DND-41 (cell line): ENCODE measurements around the gene FARP1.
A peak's percentile ranks its signal among the peaks of the same experiment; 100 is the strongest.

Experiments
- ATAC-seq: fragments of 200-7000 bp; cut with Tn5 transposase; 3 replicates; pipeline ENCODE4 v1.9.1; 2021; ENCODE audit warnings: low read depth; ENCODE audit not compliant: insufficient read depth
- DNase-seq: peaks from one replicate; pipeline ENCODE4 v3.0.0-alpha.2; 2020
- H2AFZ ChIP-seq: 2 replicates; pipeline ENCODE4 v1.6.0; 2012; ENCODE audit warnings: low read depth, low read length
- H3K27ac ChIP-seq: 2 replicates; pipeline ENCODE4 v1.5.1; 2012; ENCODE audit warnings: low read length, inconsistent platforms
- H3K27me3 ChIP-seq: fragments of 200-600 bp; sonication (generic); 2 replicates; pipeline ENCODE4 v1.6.0; 2012; ENCODE audit warnings: low read length, mild to moderate bottlenecking, inconsistent platforms; ENCODE audit not compliant: insufficient read depth, poor library complexity
- H3K36me3 ChIP-seq: 2 replicates; pipeline ENCODE4 v1.5.1; 2012; ENCODE audit warnings: low read length, inconsistent platforms; ENCODE audit not compliant: insufficient read depth
- H3K4me1 ChIP-seq: 2 replicates; pipeline ENCODE4 v1.5.1; 2012; ENCODE audit warnings: mild to moderate bottlenecking, low read length; ENCODE audit not compliant: insufficient read depth
- H3K4me2 ChIP-seq: 2 replicates; pipeline ENCODE4 v1.6.0; 2012; ENCODE audit warnings: mild to moderate bottlenecking, moderate library complexity, low read length, inconsistent platforms; ENCODE audit not compliant: insufficient read depth
- H3K4me3 ChIP-seq, 2 experiments: fragments of 200-600 bp in 1 of 2; shearing (Covaris generic) in 1 of 2; 2 replicates each; pipeline ENCODE4 v1.5.1; 2012 to 2016; ENCODE audit warnings: inconsistent platforms in 2 of 2, low read length in 2 of 2, mild to moderate bottlenecking in 2 of 2, low read depth in 1 of 2, moderate library complexity in 1 of 2
- H3K79me2 ChIP-seq: 2 replicates; pipeline ENCODE4 v1.6.0; 2012; ENCODE audit warnings: low read length, inconsistent platforms; ENCODE audit not compliant: insufficient read depth
- H3K9ac ChIP-seq: 2 replicates; pipeline ENCODE4 v1.6.0; 2012; ENCODE audit warnings: low read depth, mild to moderate bottlenecking, inconsistent platforms, low read length, moderate library complexity
- H3K9me3 ChIP-seq: 2 replicates; pipeline ENCODE4 v1.5.1; 2012; ENCODE audit warnings: low read length, moderate library complexity, mild to moderate bottlenecking, inconsistent platforms; ENCODE audit not compliant: insufficient read depth, severe bottlenecking
- H4K20me1 ChIP-seq: 2 replicates; pipeline ENCODE4 v1.6.0; 2012; ENCODE audit warnings: low read length; ENCODE audit not compliant: insufficient read depth
- EZH2 ChIP-seq: IDR thresholded peaks from 3 replicates; pipeline ENCODE4 v1.6.1; 2012; ENCODE audit warnings: borderline replicate concordance, low read depth, mild to moderate bottlenecking, moderate library complexity, low read length, inconsistent platforms; ENCODE audit not compliant: severe bottlenecking
- TF ChIP-seq, protein P1 (sequence below): IDR thresholded peaks from 2 replicates; pipeline ENCODE4 v1.5.1; 2012; ENCODE audit warnings: borderline replicate concordance, low read length, moderate library complexity, mild to moderate bottlenecking; ENCODE audit not compliant: poor library complexity, severe bottlenecking; ENCODE audit errors: extremely low read depth

Gene FARP1

DNA sequence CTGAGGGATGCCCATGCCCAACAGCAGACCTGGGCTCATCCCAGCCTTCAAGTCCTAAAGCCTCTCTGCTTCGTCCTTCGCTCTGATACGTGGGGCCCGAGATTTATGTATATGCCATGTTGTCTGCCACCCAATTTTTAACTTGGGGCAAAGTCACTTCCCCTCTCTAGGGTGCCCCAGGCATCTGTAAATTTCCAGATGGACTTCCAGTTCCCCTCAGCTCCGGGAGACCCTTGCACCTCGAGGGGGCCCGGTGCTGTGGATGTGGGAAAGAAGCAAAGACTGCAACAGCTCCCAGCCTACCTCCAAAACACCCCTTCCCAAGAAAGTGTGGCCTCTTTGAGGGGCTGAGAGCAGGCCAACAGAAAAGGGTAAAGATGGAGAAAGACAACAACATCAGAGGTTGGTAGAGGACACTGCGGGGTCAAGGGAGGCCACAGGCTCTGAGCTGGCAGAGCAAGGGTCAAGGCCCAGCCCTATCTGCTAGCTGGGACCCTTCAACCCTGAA is 336.7 kb downstream of the FARP1 start:
- ATAC-seq (no peak), DNase-seq (no peak)
- no peak overlapping the region for H3K27ac ChIP-seq
- no peaks in the 10 kb centered on the region for H3K9me3 ChIP-seq
- no peak overlapping the region for H3K9ac ChIP-seq
- H3K36me3 ChIP-seq = peaks cover 35% of the 10 kb centered on the region
- H3K4me1 ChIP-seq = peaks cover 38% of the 10 kb centered on the region
- H3K4me3 ChIP-seq = no peak overlapping the region
- no peak overlapping the region for H3K4me2 ChIP-seq
- H3K79me2 ChIP-seq = peaks cover 74% of the 10 kb centered on the region
- no peak overlapping the region for H2AFZ ChIP-seq
- H4K20me1 ChIP-seq = peaks cover 72% of the 10 kb centered on the region
- TF ChIP-seq EZH2 = no peak
- TF ChIP-seq, protein P1, sequence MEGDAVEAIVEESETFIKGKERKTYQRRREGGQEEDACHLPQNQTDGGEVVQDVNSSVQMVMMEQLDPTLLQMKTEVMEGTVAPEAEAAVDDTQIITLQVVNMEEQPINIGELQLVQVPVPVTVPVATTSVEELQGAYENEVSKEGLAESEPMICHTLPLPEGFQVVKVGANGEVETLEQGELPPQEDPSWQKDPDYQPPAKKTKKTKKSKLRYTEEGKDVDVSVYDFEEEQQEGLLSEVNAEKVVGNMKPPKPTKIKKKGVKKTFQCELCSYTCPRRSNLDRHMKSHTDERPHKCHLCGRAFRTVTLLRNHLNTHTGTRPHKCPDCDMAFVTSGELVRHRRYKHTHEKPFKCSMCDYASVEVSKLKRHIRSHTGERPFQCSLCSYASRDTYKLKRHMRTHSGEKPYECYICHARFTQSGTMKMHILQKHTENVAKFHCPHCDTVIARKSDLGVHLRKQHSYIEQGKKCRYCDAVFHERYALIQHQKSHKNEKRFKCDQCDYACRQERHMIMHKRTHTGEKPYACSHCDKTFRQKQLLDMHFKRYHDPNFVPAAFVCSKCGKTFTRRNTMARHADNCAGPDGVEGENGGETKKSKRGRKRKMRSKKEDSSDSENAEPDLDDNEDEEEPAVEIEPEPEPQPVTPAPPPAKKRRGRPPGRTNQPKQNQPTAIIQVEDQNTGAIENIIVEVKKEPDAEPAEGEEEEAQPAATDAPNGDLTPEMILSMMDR = no peak
- no peaks in the 10 kb centered on the region for H3K27me3 ChIP-seq

DNA sequence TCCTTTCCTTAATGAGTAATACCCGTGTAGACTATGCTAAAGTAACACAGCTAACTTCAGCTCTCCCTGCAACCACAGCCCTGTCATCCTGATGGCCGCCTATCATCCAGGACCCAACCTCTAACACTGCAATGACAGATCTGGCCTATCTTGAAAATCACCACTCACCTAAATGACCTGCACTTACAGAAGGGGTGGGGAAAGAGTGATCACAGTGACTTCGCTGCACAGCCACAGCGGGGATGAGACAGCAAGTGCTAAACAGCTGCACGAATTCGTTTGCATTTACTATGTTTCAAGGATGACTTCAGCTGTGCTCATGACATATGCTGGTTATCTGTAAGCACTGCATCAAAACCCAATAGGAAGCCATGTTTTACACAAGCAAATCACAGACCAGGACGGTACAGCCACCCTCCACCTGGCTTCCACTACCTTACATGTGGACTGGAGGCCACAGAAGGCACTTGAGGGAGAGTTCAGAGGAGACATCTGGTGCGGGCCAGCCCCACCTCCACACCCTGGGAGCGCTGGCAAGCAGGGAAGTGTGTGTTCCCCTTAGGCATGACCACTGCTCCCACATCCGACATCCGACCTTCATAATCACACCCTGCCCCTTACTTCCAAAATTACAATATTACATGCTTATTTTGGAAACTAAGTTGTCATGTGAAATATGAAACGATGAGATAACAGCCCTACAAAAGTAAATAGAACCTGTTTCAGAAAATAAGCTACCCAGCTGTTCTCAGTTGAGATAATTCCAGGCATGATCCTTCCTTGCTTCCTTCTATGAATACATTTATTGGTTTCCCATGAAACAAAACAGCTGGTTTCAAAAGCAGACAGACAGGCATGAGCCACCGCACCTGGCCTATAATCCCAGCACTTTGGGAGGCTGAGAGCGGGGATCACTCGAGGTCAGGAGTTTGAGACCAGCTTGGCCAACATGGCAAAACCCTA is 338.3 kb downstream of the FARP1 start:
- Histone ChIP-seq H3K4me3 (no peak overlapping the region), H2AFZ (no peak overlapping the region), H3K9ac (no peak overlapping the region), H3K4me2 (no peak overlapping the region), H3K27me3 (no peaks in the 10 kb centered on the region), H3K36me3 (peaks cover 24% of the 10 kb centered on the region), H3K27ac (no peak overlapping the region), H4K20me1 (peaks cover 74% of the 10 kb centered on the region), H3K9me3 (no peaks in the 10 kb centered on the region), H3K4me1 (peaks cover 29% of the 10 kb centered on the region), H3K79me2 (peaks cover 78% of the 10 kb centered on the region)
- DNase-seq (no peak), ATAC-seq (no peak)
- TF ChIP-seq, protein P1 = no peak
- no peak for TF ChIP-seq EZH2

DNA sequence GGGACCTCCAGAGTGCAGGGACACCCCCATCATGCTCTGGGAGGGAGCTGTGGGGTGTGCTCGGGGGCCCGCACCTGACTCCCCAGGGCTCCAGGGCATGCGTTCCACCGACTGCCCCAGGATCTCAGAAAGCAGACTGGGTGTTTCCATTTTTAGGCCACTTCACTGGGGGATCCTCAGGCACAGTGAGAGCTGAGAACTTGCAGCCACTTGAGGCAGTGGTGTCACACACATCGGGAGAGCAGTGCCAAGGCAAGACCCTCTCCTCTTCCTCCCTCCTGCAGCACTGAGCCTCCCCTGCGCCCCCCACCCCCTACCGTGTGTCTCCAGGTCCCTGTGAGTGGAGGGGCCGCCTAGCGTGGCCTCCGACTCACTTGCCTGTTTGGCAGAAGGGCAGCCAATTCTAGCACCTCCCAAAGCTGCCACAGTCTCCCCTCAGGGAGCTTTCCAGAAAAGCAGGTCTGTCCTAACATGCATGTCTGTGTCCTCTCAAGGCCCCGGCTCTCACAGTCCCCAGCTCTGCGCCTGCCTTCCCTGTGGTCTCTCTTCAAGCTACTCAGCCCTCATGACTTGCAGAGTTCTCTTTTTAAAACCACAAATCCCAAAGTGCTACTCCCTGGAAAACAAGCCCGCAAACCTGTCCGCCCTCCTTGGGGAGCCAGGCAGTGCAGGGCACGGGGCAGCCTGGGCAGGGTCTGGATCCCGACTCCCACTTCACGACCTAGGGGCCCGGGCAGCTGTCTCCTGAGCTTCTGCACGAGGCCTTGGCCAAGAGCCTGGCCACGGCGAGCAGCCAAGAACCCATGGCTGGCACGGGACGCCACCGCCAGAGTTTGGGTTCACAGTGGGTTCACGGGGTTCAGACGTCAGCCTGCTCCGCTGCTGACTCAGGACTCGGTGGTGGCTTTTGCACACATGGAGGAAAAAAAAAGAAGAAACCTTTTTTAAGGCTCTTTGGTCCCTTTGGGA is 339.9 kb downstream of the FARP1 start:
- H3K79me2 ChIP-seq = peaks cover 86% of the 10 kb centered on the region

More for the DNA sequence above, 339.9 kb downstream of the FARP1 start:
- Histone ChIP-seq H2AFZ (no peak overlapping the region), H3K27me3 (no peaks in the 10 kb centered on the region), H3K4me1 (peaks cover 13% of the 10 kb centered on the region), H3K9ac (no peak overlapping the region), H3K36me3 (peaks cover 24% of the 10 kb centered on the region), H3K4me3 (no peak overlapping the region), H4K20me1 (peaks cover 81% of the 10 kb centered on the region), H3K9me3 (no peaks in the 10 kb centered on the region), H3K4me2 (no peak overlapping the region), H3K27ac (no peak overlapping the region)
- ATAC-seq (peak; percentile 54; the same call in 2 of the 3 replicates), DNase-seq (no peak)
- TF ChIP-seq EZH2 = no peak
- TF ChIP-seq, protein P1 = peak; percentile 41
